NCI-H1694 treated with DMSO at 0.1 percent for 48 hours (cell line): ENCODE data around the gene C8G.

Source experiments
- DNase-seq: peaks from one replicate; lab custom pipeline; 2025; lab: John Stamatoyannopoulos, UW

Gene C8G

DNA sequence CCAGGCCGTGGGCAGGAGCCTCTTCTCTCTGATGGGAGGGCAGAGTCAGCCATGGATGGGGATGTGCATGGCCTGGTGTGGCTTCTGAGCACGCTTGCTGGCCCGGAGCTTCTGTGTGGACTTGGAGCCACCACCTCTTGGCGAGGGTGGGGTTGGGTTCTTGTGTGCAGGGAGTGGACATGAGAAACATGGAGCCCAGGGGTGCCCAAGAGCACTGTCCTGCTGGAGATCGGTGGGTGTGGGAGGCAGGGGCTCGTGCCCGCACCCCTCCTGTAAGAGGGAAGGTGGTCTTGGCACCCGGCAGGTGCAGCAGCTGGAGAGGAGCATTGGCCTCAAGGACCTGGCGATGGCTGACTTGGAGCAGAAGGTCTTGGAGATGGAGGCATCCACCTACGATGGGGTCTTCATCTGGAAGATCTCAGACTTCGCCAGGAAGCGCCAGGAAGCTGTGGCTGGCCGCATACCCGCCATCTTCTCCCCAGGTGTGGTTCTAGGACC, 24.3 kb upstream of the C8G start:
- no peak for DNase-seq

DNA sequence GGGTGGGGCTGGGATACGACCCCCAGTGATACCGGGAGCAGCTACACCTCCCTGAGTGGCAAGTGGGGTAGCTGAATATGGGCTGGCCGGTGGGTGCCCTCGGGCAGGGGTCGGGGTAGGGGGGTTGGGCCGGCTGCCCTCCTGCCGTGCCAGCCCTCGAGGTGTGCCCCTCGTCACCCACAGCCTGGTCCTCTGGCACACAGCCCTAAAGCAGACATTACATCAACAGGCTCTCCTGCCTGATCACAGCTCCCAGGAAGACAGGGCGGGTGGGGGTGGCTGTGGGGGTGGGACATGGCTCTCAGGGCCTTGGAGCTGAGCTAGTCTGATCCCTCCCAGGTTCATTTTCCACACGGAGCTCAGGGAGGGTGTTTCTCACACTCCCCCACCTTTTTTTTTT, 23.7 kb upstream of the C8G start:
- DNase-seq, result no peak

DNA sequence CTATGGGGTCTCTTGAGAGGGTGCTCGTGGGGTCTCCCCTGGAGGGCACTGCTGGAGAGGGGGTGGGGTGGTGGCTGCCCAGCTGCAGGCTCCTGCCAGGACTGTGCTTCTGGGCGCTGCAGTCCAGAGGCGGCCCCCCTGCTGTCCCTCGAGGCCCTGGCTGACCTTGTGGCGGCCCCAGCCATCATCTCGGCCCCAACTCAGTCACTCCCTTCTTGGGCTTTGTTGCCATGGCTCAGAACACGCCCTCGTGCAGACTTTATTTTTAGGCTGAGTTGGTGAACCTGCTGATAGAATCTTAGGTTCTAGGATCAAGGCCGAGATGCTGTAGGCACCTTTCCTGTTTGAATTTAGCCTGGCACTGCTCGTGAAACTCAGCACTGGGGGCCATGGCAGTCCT, 23.3 kb upstream of the C8G start:
- DNase-seq, result no peak

DNA sequence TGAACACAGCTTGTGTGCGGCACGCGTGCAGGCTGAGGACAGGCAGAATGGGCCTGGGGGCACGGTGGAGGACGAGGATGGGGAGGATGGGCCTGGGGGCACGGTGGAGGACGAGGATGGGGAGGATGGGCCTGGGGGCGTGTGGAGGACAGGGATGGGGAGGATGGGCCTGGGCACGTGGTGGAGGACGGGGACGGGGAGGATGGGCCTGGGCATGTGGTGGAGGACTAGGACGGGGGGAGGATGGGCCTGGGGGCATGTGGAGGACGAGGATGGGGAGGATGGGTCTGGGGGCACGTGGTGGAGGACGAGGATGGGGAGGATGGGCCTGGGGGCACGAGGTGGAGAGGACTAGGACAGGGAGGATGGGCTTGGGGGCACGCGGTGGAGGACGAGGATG, 22.5 kb upstream of the C8G start:
- DNase-seq, result no peak

- DNase-seq, result no peak
Observed at GRCh38 chr9:136923881-136924280, 21.2 kb upstream of the C8G start.

GRCh38 chr9:136925414-136926153, 19.5 kb upstream of the C8G start:
- DNase-seq, result no peak

- no peak for DNase-seq
Observed at GRCh38 chr9:136926154-136926704, 18.8 kb upstream of the C8G start.

DNA sequence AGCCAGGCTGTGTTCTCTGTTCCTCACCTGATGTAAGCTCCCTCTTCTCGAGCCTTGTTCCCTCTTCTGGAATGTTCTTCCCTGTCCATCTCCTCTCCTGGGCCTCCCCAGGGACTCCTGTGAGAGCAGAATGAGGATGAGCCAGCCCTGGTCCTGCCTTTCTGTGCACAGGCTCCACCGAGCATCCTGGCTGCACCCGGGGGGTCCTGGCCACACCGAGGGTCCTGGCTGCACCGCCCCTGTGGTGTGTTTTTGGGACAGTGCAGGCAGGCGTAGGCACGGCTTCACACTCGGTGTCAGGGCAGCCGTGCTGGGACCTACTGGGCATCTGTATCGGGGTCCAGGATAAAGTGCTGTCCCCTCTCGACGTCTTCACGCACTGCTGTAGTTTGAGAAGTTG, 18.3 kb upstream of the C8G start:
- DNase-seq, result no peak

GRCh38 chr9:136927343-136928271, 17.4 kb upstream of the C8G start:
- no peak for DNase-seq

DNA sequence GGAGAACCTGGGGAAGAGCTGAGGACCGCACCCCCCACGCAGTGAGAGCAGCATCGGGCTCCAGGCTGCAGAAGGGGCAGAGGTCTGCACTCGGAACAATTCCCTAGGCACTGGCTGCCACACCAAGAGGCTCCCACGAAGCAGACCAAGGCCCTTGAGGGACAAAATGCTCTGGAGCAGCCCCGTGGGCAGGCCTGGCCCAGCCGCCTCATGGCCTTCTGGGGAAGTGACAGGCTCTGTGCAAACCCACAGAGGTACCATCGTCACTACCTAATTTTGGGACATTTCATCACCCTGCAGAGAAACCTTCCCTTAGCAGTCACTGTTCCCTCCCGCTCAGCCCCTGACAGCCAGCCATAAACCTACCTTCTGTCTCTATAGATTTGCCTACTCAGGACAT, 16.5 kb upstream of the C8G start:
- no peak for DNase-seq

GRCh38 chr9:136930014-136930413, 15.0 kb upstream of the C8G start:
- DNase-seq, result no peak

GRCh38 chr9:136931611-136932130, 13.4 kb upstream of the C8G start:
- no peak for DNase-seq

- no peak for DNase-seq
Observed at GRCh38 chr9:136934277-136934676, 10.8 kb upstream of the C8G start.

DNA sequence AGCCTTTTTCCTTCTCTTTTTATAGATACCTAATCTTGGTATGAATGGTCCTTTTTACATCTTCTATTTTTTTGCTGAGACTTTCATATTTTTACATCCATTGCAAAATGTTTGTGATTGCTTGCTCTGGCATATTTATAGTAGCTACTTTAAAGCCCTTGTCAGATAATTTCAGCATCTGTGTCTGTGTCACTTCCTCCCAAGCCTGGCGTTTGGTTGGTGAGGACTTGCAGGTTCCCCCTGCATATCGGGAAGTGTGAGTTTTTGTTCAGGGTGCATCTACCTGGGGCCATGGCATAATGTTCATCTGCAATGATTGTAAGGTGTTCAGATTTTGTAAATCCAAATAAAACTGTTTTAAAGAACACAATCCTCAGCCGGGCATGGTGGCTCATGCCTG, 9.4 kb upstream of the C8G start:
- DNase-seq, result no peak

DNA sequence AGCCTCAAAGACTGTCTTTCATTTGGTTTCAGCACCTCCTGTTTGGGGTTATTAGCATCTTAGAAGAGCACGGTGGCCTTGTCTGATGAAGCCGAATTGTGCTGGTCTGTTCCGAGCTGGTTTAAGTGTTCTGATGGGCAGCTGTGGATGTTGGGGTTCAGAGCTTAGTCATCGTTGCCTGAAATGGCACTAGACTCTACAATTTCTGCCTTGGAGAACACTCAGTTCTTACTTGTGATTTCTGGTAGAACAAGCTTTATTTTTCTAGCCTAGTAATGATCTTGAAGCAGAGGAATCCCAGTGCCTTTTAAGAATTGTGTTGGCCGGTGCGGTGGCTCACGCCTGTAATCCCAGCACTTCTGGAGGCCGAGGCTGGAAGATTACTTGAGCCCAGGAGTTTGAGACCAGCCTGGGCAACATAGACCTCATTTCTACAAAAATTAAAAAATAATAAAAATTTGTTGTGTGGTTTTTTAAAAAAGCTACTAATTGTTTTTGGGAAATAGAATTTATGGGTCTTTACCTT, 8.3 kb upstream of the C8G start:
- DNase-seq, result no peak

- DNase-seq, result no peak
Observed at GRCh38 chr9:136937186-136938001, 7.6 kb upstream of the C8G start.

DNA sequence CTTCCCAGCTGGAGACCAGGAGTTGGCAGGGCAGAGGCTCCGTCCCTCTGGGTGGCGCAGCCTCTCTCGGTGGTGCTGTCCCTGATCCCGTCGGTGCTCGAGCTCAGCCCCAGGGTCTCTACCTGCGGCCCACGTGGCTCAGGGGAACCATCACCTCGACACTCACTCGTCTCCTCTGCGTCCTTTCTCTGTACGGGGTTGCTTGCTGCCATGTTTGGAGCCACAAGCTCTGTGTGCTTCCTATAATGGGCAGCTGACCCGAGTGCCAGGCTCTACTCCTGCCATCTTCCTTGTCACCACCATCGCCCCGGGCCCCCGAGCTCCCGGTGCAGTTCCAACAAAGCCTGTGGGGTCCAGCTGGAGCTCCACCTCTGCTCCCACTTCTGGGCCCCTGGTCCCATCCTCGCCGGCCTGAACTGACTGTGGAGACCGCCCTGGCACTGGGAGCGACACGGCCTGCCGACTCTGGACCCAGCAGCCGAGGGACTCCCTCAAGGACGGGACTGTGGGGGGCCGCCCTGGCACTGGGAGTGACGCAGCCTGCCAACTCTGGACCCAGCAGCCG, 5.5 kb upstream of the C8G start:
- no peak for DNase-seq

DNA sequence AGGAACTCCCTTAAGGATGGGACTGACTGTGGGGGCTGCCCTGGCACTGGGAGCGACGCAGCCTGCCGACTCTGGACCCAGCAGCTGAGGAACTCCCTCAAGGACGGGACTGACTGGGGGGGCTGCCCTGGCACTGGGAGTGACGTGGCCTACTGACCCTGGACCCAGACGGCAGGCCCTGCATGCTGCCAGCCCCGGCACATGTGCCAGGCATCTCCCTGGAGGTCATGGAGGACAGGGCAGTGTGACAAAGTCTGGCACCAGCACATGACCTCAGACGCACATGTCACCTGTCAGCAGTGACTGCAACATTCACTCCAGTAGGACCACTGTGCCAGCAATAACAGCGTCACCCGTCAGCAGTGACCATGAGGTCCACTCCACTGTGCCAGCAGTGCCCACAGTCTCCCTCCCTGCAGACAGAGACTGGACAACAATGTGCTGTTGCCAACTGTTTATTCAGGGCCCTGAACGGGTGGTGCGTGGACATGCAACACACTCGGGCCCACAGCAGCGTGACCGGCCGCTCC, 5.0 kb upstream of the C8G start:
- no peak for DNase-seq

- no peak for DNase-seq
Observed at GRCh38 chr9:136940526-136941230, 4.4 kb upstream of the C8G start.
